Activated naive CD4-positive, alpha-beta T cell treated with anti-CD3 and anti-CD28 coated beads, Interleukin-2, amount 10 ng/mL, durations not matched to agents 7 days and 5 days (primary cell): ENCODE measurements around the gene ADM2.

Source experiments
- CTCF ChIA-PET: fragments of 350-600 bp; sonication (Branson Sonifier 250); formaldehyde crosslinking; loops from one replicate; lab custom pipeline; 2021; ENCODE audit warnings: antibody characterized with exemption; lab: Charles Lee
- DNase-seq: peaks from one replicate; pipeline ENCODE4 v3.0.0-alpha.2; 2020
- H3K27ac Mint-ChIP-seq: one replicate; pipeline ENCODE4 v1.8.0; 2021; ENCODE audit warnings: mild to moderate bottlenecking, moderate library complexity, mixed read lengths
- H3K27me3 Mint-ChIP-seq: one replicate; pipeline ENCODE4 v1.8.0; 2021; ENCODE audit warnings: mild to moderate bottlenecking, mixed read lengths
- H3K36me3 Mint-ChIP-seq: one replicate; pipeline ENCODE4 v1.8.0; 2021; ENCODE audit warnings: mixed read lengths
- H3K4me1 Mint-ChIP-seq: one replicate; pipeline ENCODE4 v1.8.0; 2021; ENCODE audit warnings: mixed read lengths
- H3K4me3 Mint-ChIP-seq: one replicate; pipeline ENCODE4 v1.8.0; 2021; ENCODE audit warnings: mild to moderate bottlenecking, moderate library complexity, mixed read lengths
- H3K9me3 Mint-ChIP-seq: one replicate; pipeline ENCODE4 v1.8.0; 2021; ENCODE audit warnings: mixed read lengths

ADM2 gene

GRCh38 chr22:50489363-50490243, 8.3 kb downstream of the ADM2 start:
- Mint-ChIP-seq H3K27ac (no peak overlapping the region), H3K4me3 (no peak overlapping the region), H3K9me3 (no peaks in the 10 kb centered on the region), H3K4me1 (peaks cover 16% of the 10 kb centered on the region), H3K27me3 (peaks cover 41% of the 10 kb centered on the region), H3K36me3 (no peaks in the 10 kb centered on the region)
- no peak for DNase-seq
- CTCF ChIA-PET, result no interaction called here

GRCh38 chr22:50490531-50491308, 9.4 kb downstream of the ADM2 start:
- peaks cover 38% of the 10 kb centered on the region for H3K27me3 Mint-ChIP-seq
- H3K4me1 Mint-ChIP-seq, result peaks cover 13% of the 10 kb centered on the region
- no peak overlapping the region for H3K4me3 Mint-ChIP-seq
- peak; percentile 33 for DNase-seq
- no peaks in the 10 kb centered on the region for H3K9me3 Mint-ChIP-seq
- no peaks in the 10 kb centered on the region for H3K36me3 Mint-ChIP-seq
- H3K27ac Mint-ChIP-seq, result peak overlapping the region; percentile 72
- CTCF ChIA-PET, result no interaction called here

- H3K27ac Mint-ChIP-seq, result no peak overlapping the region
- no peak for DNase-seq
- peaks cover 11% of the 10 kb centered on the region for H3K27me3 Mint-ChIP-seq
- CTCF ChIA-PET, result interaction anchor here (0.7 to 2.8 kb wide), 18 partner anchors 11 to 334 kb away, joined by 3 to 21 read pairs (median 4); partner anchors contain the start of genes DENND6B, LMF2, MIOX and NCAPH2
- H3K36me3 Mint-ChIP-seq, result peaks cover under 1% of the 10 kb centered on the region
- no peak overlapping the region for H3K4me3 Mint-ChIP-seq
- no peaks in the 10 kb centered on the region for H3K9me3 Mint-ChIP-seq
- peaks cover 3% of the 10 kb centered on the region for H3K4me1 Mint-ChIP-seq
Observed at GRCh38 chr22:50497093-50497492, 15.8 kb downstream of the ADM2 start.

GRCh38 chr22:50498322-50498890, 17.1 kb downstream of the ADM2 start:
- H3K4me3 Mint-ChIP-seq, result no peak overlapping the region
- peak; percentile 84 for DNase-seq
- H3K9me3 Mint-ChIP-seq, result no peaks in the 10 kb centered on the region
- CTCF ChIA-PET, result interaction anchor here (0.6 to 2.8 kb wide), 18 partner anchors 10 to 259 kb away, joined by 3 to 21 read pairs (median 6); partner anchors contain the start of genes DENND6B, MIOX, NCAPH2 and SCO2
- H3K27me3 Mint-ChIP-seq, result peaks cover 11% of the 10 kb centered on the region
- H3K27ac Mint-ChIP-seq, result peak overlapping the region; percentile 42
- peaks cover 4% of the 10 kb centered on the region for H3K36me3 Mint-ChIP-seq
- peaks cover 3% of the 10 kb centered on the region for H3K4me1 Mint-ChIP-seq

GRCh38 chr22:50500452-50500851, 19.1 kb downstream of the ADM2 start:
- peaks cover 11% of the 10 kb centered on the region for H3K27me3 Mint-ChIP-seq

GRCh38 chr22:50502096-50502495, 20.8 kb downstream of the ADM2 start:
- CTCF ChIA-PET, result interaction anchor here (0.9 kb wide), 1 partner anchor 32 kb away, joined by 3 read pairs; no protein-coding TSS in a partner anchor
- Mint-ChIP-seq H3K27ac (no peak overlapping the region), H3K4me3 (no peak overlapping the region), H3K4me1 (peaks cover 8% of the 10 kb centered on the region), H3K9me3 (no peaks in the 10 kb centered on the region), H3K27me3 (peaks cover 8% of the 10 kb centered on the region), H3K36me3 (peaks cover 4% of the 10 kb centered on the region)
- no peak for DNase-seq

More at GRCh38 chr22:50500452-50500851, 19.1 kb downstream of the ADM2 start:
- Mint-ChIP-seq H3K36me3 (peaks cover 4% of the 10 kb centered on the region), H3K27ac (no peak overlapping the region), H3K9me3 (no peaks in the 10 kb centered on the region), H3K4me1 (peaks cover 3% of the 10 kb centered on the region), H3K4me3 (no peak overlapping the region)
- no peak for DNase-seq
- CTCF ChIA-PET, result no interaction called here

GRCh38 chr22:50502628-50503474, 21.5 kb downstream of the ADM2 start:
- Mint-ChIP-seq H3K9me3 (no peaks in the 10 kb centered on the region), H3K36me3 (peaks cover 8% of the 10 kb centered on the region), H3K4me3 (no peak overlapping the region), H3K27ac (no peak overlapping the region), H3K27me3 (peaks cover 5% of the 10 kb centered on the region), H3K4me1 (peaks cover 11% of the 10 kb centered on the region)
- DNase-seq, result no peak
- CTCF ChIA-PET, result interaction anchor here (0.9 kb wide), 1 partner anchor 33 kb away, joined by 3 read pairs; no protein-coding TSS in a partner anchor

GRCh38 chr22:50503475-50504145, 22.3 kb downstream of the ADM2 start:
- CTCF ChIA-PET, result no interaction called here
- DNase-seq, result peak; percentile 47
- Mint-ChIP-seq H3K9me3 (no peaks in the 10 kb centered on the region), H3K4me1 (peaks cover 10% of the 10 kb centered on the region), H3K27me3 (no peaks in the 10 kb centered on the region), H3K4me3 (no peak overlapping the region), H3K36me3 (peaks cover 8% of the 10 kb centered on the region), H3K27ac (no peak overlapping the region)

- Mint-ChIP-seq H3K9me3 (no peaks in the 10 kb centered on the region), H3K27ac (no peak overlapping the region), H3K4me3 (no peak overlapping the region), H3K27me3 (no peaks in the 10 kb centered on the region), H3K36me3 (peaks cover 13% of the 10 kb centered on the region), H3K4me1 (peaks cover 20% of the 10 kb centered on the region)
- CTCF ChIA-PET, result interaction anchor here (0.9 kb wide), 1 partner anchor 117 kb away, joined by 4 read pairs; no protein-coding TSS in a partner anchor
- DNase-seq, result no peak
Observed at GRCh38 chr22:50504369-50505211, 23.2 kb downstream of the ADM2 start.

GRCh38 chr22:50505276-50505775, 24.0 kb downstream of the ADM2 start:
- H3K36me3 Mint-ChIP-seq, result peaks cover 13% of the 10 kb centered on the region
- no peaks in the 10 kb centered on the region for H3K27me3 Mint-ChIP-seq
- CTCF ChIA-PET, result interaction anchor here (0.9 kb wide), 1 partner anchor 116 kb away, joined by 4 read pairs; no protein-coding TSS in a partner anchor
- DNase-seq, result no peak
- peaks cover 24% of the 10 kb centered on the region for H3K4me1 Mint-ChIP-seq
- no peaks in the 10 kb centered on the region for H3K9me3 Mint-ChIP-seq
- H3K27ac Mint-ChIP-seq, result no peak overlapping the region
- peak overlapping the region; percentile 59 for H3K4me3 Mint-ChIP-seq

- CTCF ChIA-PET, result no interaction called here
- Mint-ChIP-seq H3K27ac (peak overlapping the region; percentile 96), H3K27me3 (no peaks in the 10 kb centered on the region), H3K9me3 (no peaks in the 10 kb centered on the region), H3K36me3 (peaks cover 13% of the 10 kb centered on the region), H3K4me1 (peaks cover 24% of the 10 kb centered on the region), H3K4me3 (peak overlapping the region; percentile 93)
- DNase-seq, result no peak
Observed at GRCh38 chr22:50505776-50506610, 24.6 kb downstream of the ADM2 start.
